ENCODE measurements around the gene ARAP3.

ARAP3 gene

DNA sequence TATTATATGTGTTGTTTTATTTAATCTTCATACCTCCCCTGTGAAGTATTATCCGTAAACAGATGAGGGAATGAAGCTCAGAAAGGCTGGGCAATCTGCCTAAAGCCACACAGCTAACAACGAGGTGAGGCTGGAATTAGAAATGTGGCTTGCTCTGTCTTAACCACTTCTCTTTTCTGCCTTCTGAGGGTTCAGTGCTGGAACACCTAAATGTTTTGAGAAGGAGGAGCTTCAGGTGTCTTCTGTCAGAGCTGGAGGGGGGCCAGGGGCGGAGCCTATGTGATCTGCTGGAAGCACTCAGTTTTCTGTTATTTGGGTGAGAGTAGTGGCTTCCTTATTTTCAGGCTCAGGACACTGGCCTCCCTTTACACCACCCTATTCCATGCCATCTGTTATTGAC lies 35.0 kb upstream of the ARAP3 start:
- no peaks in the 10 kb centered on the region for H3K36me3 ChIP-seq (ENCODE audit: control insufficient read depth in 4 of 4, insufficient read depth in 4 of 4, low read length in 3 of 4)
- POLR2A ChIA-PET = no interaction called here
- DNase-seq = peak in 2 of 3 donors; percentile 34 to 39
- H3K27me3 ChIP-seq (replicated peaks in 2 of 5; ENCODE audit: control insufficient read depth in 4 of 5, insufficient read depth in 5 of 5, low read length in 4 of 5) = peaks cover 0 to 16% (median 9%) of the 10 kb centered on the region in 5 experiments
- peaks cover 0 to 7% (median 3%) of the 10 kb centered on the region in 4 experiments for H3K4me1 ChIP-seq (ENCODE audit: control extremely low read depth in 1 of 4, control insufficient read depth in 4 of 4, insufficient read depth in 4 of 4, low read length in 3 of 4)
- no peak overlapping the region for H3K4me3 ChIP-seq (ENCODE audit: control insufficient read depth in 1 of 7, extremely low read depth in 1 of 7, insufficient read depth in 4 of 7, low read depth in 2 of 7, low read length in 6 of 7)
- no peaks in the 10 kb centered on the region for H3K9me3 ChIP-seq (ENCODE audit: control extremely low read depth in 1 of 5, control insufficient read depth in 4 of 5, insufficient read depth in 2 of 5, low read depth in 1 of 5, low read length in 4 of 5)
- CTCF ChIA-PET = interaction anchor here (1.4 to 1.5 kb wide), 3 partner anchors 10 to 162 kb away, joined by 3 to 4 read pairs (median 3); no protein-coding TSS in a partner anchor
- no peak overlapping the region for H3K27ac ChIP-seq (ENCODE audit: insufficient read depth in 1 of 2, low read depth in 1 of 2, low read length in 2 of 2, poor library complexity in 1 of 2, severe bottlenecking in 2 of 2)
- no CpG with 5 or more reads among the region's 3 CpGs for WGBS (ENCODE audit: insufficient coverage)

DNA sequence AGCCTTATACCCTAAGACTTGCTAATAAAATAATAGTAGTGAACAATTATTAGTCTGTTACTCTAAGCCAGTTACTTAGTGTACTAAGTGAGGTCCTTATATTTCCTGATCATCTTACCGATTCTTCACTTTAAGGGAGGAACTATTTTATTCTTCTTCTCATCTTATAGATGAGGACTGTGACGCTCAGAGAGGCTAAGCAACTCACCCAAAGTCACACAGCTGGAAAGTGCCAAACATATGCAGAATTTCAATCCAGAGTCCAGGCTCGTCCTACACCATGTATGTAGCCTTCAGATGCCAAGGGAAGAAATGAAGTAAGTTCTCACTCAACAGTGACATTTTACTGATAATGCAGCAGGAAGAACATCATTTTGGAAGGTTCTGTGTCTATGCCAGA lies 34.4 kb upstream of the ARAP3 start:
- Histone ChIP-seq H3K27ac (ENCODE audit: insufficient read depth in 1 of 2, low read depth in 1 of 2, low read length in 2 of 2, poor library complexity in 1 of 2, severe bottlenecking in 2 of 2) (no peak overlapping the region), H3K4me1 (ENCODE audit: control extremely low read depth in 1 of 4, control insufficient read depth in 4 of 4, insufficient read depth in 4 of 4, low read length in 3 of 4) (peaks cover 0 to 7% (median 3%) of the 10 kb centered on the region in 4 experiments), H3K9me3 (ENCODE audit: control extremely low read depth in 1 of 5, control insufficient read depth in 4 of 5, insufficient read depth in 2 of 5, low read depth in 1 of 5, low read length in 4 of 5) (no peaks in the 10 kb centered on the region), H3K36me3 (ENCODE audit: control insufficient read depth in 4 of 4, insufficient read depth in 4 of 4, low read length in 3 of 4) (no peaks in the 10 kb centered on the region), H3K4me3 (ENCODE audit: control insufficient read depth in 1 of 7, extremely low read depth in 1 of 7, insufficient read depth in 4 of 7, low read depth in 2 of 7, low read length in 6 of 7) (no peak overlapping the region), H3K27me3 (replicated peaks in 2 of 5; ENCODE audit: control insufficient read depth in 4 of 5, insufficient read depth in 5 of 5, low read length in 4 of 5) (peaks cover 0 to 16% (median 9%) of the 10 kb centered on the region in 5 experiments)
- CTCF ChIA-PET = interaction anchor here (0.5 to 1.5 kb wide), 4 partner anchors 9 to 163 kb away, joined by 3 to 4 read pairs (median 4); no protein-coding TSS in a partner anchor
- WGBS (ENCODE audit: insufficient coverage) = 93% methylated on average over 2 of the region's 3 CpGs
- no peak for DNase-seq
- POLR2A ChIA-PET = no interaction called here

DNA sequence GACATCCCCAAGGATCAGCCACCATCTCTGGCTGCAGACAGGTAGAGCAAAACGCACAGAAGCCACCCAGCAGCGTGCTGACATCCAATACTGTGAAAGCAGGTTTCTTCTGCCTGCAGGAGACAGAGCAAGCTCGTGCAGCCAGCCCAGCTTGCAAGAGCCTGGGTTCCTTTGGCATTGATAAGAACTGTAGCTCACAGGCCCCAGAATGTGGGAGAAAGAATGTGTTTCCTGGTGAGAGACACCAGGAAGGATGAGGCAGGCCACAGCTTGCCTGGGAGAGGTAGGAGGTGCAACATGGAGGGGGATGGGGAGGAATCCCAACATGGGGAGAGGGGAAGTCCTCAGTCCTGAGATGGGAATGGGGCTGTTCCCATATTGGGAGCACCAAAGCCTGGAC lies 34.0 kb upstream of the ARAP3 start:
- no peak overlapping the region for H3K27ac ChIP-seq (ENCODE audit: insufficient read depth in 1 of 2, low read depth in 1 of 2, low read length in 2 of 2, poor library complexity in 1 of 2, severe bottlenecking in 2 of 2)
- H3K27me3 ChIP-seq (replicated peaks in 2 of 5; ENCODE audit: control insufficient read depth in 4 of 5, insufficient read depth in 5 of 5, low read length in 4 of 5) = peaks cover 0 to 16% (median 9%) of the 10 kb centered on the region in 5 experiments
- POLR2A ChIA-PET = no interaction called here
- WGBS (ENCODE audit: insufficient coverage) = 66% methylated on average over 3 of the region's 3 CpGs
- H3K36me3 ChIP-seq (ENCODE audit: control insufficient read depth in 4 of 4, insufficient read depth in 4 of 4, low read length in 3 of 4) = no peaks in the 10 kb centered on the region
- DNase-seq = no peak
- H3K4me3 ChIP-seq (ENCODE audit: control insufficient read depth in 1 of 7, extremely low read depth in 1 of 7, insufficient read depth in 4 of 7, low read depth in 2 of 7, low read length in 6 of 7) = no peak overlapping the region
- no peaks in the 10 kb centered on the region for H3K9me3 ChIP-seq (ENCODE audit: control extremely low read depth in 1 of 5, control insufficient read depth in 4 of 5, insufficient read depth in 2 of 5, low read depth in 1 of 5, low read length in 4 of 5)
- H3K4me1 ChIP-seq (ENCODE audit: control extremely low read depth in 1 of 4, control insufficient read depth in 4 of 4, insufficient read depth in 4 of 4, low read length in 3 of 4) = peaks cover 0 to 7% (median 3%) of the 10 kb centered on the region in 4 experiments
- CTCF ChIA-PET = interaction anchor here (1.4 to 1.5 kb wide), 3 partner anchors 8 to 21 kb away, joined by 3 to 6 read pairs (median 3); no protein-coding TSS in a partner anchor

DNA sequence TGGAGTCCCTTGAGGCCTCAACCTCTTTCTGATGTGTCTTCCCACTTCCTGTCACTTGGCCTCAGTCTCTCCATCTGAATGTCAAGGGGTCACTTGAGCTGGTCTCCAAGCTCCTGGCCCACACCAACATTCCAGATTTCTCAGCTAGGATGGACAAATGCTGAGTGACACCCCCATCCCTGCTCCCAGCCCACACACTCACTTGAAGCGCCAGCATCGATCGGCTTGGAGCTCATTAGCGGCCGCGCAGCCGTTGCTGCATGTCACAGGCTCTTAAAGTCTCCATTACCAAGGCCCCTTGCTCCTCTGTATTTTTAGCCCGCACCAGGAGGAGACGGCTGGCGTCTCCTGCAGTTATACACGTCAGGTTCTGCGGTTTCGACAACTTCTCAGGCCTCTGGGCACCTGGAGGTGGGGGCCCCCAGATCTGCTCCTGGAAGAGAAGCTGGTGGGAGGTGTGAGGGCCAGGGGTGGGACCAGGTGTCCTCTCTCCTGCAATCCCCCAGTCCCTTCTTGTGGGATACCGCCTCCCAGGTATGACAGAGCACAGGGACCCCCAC lies 33.4 kb upstream of the ARAP3 start:
- POLR2A ChIA-PET = no interaction called here

DNA sequence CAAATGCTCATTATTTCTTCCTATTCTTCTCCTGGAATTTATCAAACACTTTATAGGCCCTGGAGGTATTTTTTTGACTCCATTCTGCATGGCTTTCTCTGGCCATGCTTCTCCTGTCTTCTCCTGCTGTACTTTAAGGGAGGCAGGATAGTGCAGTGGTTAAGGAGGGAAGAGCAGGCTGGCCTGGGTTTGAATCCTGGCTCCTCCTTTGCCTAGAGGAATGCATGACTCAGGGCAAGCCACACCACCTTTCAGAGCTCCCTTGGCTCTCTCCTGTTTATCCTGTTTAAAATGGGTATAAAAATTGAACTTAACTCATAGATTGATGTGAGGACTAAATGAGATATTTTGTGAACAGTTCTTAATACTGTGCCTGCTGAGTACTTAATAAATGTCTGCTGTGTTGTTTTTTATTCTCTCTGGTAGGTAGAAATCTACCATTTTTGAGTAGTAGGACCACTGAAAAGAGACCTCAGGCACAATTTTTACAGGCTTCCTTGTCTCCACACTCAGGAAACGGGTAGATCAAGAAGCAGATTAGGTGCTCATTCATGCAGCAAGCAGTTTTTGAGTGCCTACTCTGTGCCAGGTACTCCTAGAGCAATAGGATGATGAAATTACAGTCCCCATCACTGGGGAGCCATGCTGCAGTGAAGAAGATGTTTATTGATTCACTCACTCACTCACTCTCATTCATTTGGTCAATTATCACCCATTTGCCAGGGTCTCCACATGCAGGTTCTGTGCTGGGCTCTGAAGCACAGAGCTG lies 32.7 kb upstream of the ARAP3 start:
- Histone ChIP-seq H3K9me3 (ENCODE audit: control extremely low read depth in 1 of 5, control insufficient read depth in 4 of 5, insufficient read depth in 2 of 5, low read depth in 1 of 5, low read length in 4 of 5) (no peaks in the 10 kb centered on the region), H3K27me3 (replicated peaks in 2 of 5; ENCODE audit: control insufficient read depth in 4 of 5, insufficient read depth in 5 of 5, low read length in 4 of 5) (peaks cover 0 to 14% (median 9%) of the 10 kb centered on the region in 5 experiments), H3K4me1 (ENCODE audit: control extremely low read depth in 1 of 4, control insufficient read depth in 4 of 4, insufficient read depth in 4 of 4, low read length in 3 of 4) (peaks cover 0 to 7% (median 3%) of the 10 kb centered on the region in 4 experiments), H3K4me3 (ENCODE audit: control insufficient read depth in 1 of 7, extremely low read depth in 1 of 7, insufficient read depth in 4 of 7, low read depth in 2 of 7, low read length in 6 of 7) (no peak overlapping the region), H3K27ac (ENCODE audit: insufficient read depth in 1 of 2, low read depth in 1 of 2, low read length in 2 of 2, poor library complexity in 1 of 2, severe bottlenecking in 2 of 2) (no peak overlapping the region), H3K36me3 (ENCODE audit: control insufficient read depth in 4 of 4, insufficient read depth in 4 of 4, low read length in 3 of 4) (no peaks in the 10 kb centered on the region)
- no peak for DNase-seq
- 38% methylated on average over 1 of the region's 1 CpG for WGBS (ENCODE audit: insufficient coverage)
- ChIA-PET POLR2A (no interaction called here), CTCF (interaction anchor here (0.6 to 1.5 kb wide), 3 partner anchors 12 to 127 kb away, joined by 4 to 7 read pairs (median 6); no protein-coding TSS in a partner anchor)

More for the DNA sequence above, 33.4 kb upstream of the ARAP3 start:
- 88% methylated on average over 13 of the region's 14 CpGs for WGBS (ENCODE audit: insufficient coverage)
- Histone ChIP-seq H3K9me3 (ENCODE audit: control extremely low read depth in 1 of 5, control insufficient read depth in 4 of 5, insufficient read depth in 2 of 5, low read depth in 1 of 5, low read length in 4 of 5) (no peaks in the 10 kb centered on the region), H3K36me3 (ENCODE audit: control insufficient read depth in 4 of 4, insufficient read depth in 4 of 4, low read length in 3 of 4) (no peaks in the 10 kb centered on the region), H3K27ac (ENCODE audit: insufficient read depth in 1 of 2, low read depth in 1 of 2, low read length in 2 of 2, poor library complexity in 1 of 2, severe bottlenecking in 2 of 2) (no peak overlapping the region), H3K4me3 (ENCODE audit: control insufficient read depth in 1 of 7, extremely low read depth in 1 of 7, insufficient read depth in 4 of 7, low read depth in 2 of 7, low read length in 6 of 7) (no peak overlapping the region), H3K27me3 (replicated peaks in 2 of 5; ENCODE audit: control insufficient read depth in 4 of 5, insufficient read depth in 5 of 5, low read length in 4 of 5) (peaks cover 0 to 16% (median 9%) of the 10 kb centered on the region in 5 experiments), H3K4me1 (ENCODE audit: control extremely low read depth in 1 of 4, control insufficient read depth in 4 of 4, insufficient read depth in 4 of 4, low read length in 3 of 4) (peaks cover 0 to 7% (median 3%) of the 10 kb centered on the region in 4 experiments)
- DNase-seq = no peak
- CTCF ChIA-PET = interaction anchor here (1.4 to 1.5 kb wide), 3 partner anchors 8 to 21 kb away, joined by 3 to 6 read pairs (median 3); no protein-coding TSS in a partner anchor

DNA sequence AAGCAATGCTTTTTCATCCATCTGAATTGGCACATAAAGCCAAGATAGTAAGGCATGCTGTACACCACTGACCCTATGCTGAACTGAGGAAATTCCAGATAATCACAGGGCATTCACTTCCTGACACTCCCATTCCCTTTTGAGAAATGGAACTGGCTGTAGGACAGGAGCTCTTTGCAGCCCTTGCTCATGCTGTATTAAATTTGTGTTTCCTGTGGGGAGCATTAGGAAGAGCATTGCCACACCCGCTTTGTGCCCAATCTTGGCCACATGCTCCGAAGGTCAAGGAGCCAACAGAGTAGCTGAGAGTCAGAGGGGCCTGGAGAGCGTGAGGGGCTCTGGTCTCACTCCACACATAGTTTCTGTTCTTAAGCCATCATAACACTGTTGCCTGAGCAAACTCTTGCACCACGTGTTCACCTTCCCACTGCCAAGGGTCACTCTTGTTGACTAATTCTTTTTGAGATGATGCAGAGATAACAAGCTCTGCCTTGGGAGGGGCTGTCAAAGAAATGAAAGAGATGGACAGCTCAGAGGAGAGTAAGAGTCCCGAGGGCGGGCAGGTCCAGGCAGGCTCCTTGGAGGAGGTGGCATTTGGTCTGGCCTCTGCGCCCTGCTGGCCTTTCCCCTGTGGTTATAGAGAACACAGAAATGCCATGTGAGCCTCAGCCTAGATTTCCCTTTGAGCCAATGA lies 31.7 kb upstream of the ARAP3 start:
- no peak for DNase-seq
- peaks cover 0 to 7% (median 3%) of the 10 kb centered on the region in 4 experiments for H3K4me1 ChIP-seq (ENCODE audit: control extremely low read depth in 1 of 4, control insufficient read depth in 4 of 4, insufficient read depth in 4 of 4, low read length in 3 of 4)
- H3K9me3 ChIP-seq (ENCODE audit: control extremely low read depth in 1 of 5, control insufficient read depth in 4 of 5, insufficient read depth in 2 of 5, low read depth in 1 of 5, low read length in 4 of 5) = no peaks in the 10 kb centered on the region
- no peak overlapping the region for H3K27ac ChIP-seq (ENCODE audit: insufficient read depth in 1 of 2, low read depth in 1 of 2, low read length in 2 of 2, poor library complexity in 1 of 2, severe bottlenecking in 2 of 2)
- WGBS (ENCODE audit: insufficient coverage) = 90% methylated on average over 4 of the region's 7 CpGs
- ChIA-PET POLR2A (no interaction called here), CTCF (interaction anchor here (0.6 to 1.4 kb wide), 3 partner anchors 11 to 126 kb away, joined by 3 to 7 read pairs (median 4); no protein-coding TSS in a partner anchor)
- H3K27me3 ChIP-seq (replicated peaks in 2 of 5; ENCODE audit: control insufficient read depth in 4 of 5, insufficient read depth in 5 of 5, low read length in 4 of 5) = peaks cover 0 to 13% (median 6%) of the 10 kb centered on the region in 5 experiments
- no peaks in the 10 kb centered on the region for H3K36me3 ChIP-seq (ENCODE audit: control insufficient read depth in 4 of 4, insufficient read depth in 4 of 4, low read length in 3 of 4)
- H3K4me3 ChIP-seq (ENCODE audit: control insufficient read depth in 1 of 7, extremely low read depth in 1 of 7, insufficient read depth in 4 of 7, low read depth in 2 of 7, low read length in 6 of 7) = no peak overlapping the region
